MM.1S (cell line): ENCODE data around the gene OGT.
"Not testable (repeated sequence)": the region's sequence is repeated elsewhere in the genome, so short reads cannot be mapped to it uniquely, and the experiment has no call there.

Experiments used
- EZH2 ChIP-seq: fragments of 300-600 bp; sonication (generic); optimal IDR thresholded peaks from 2 replicates; pipeline ENCODE3; 2017; ENCODE audit warnings: low read depth, mild to moderate bottlenecking, antibody characterized with exemption, low read length, mixed read lengths
- EZH2phosphoT487 ChIP-seq: fragments of 300-600 bp; sonication (generic); IDR thresholded peaks from 2 replicates; pipeline ENCODE4 v1.6.1; 2018; ENCODE audit warnings: antibody characterized with exemption, low read length
- TF ChIP-seq, protein P1 (sequence below): fragments of 300-600 bp; sonication (generic); IDR thresholded peaks from 2 replicates; pipeline ENCODE4 v1.5.1; 2016; ENCODE audit warnings: antibody characterized with exemption, low read length, mixed read lengths

GRCh38 chrX:71502080-71502479 is 30.8 kb upstream of the OGT start:
- not testable (repeated sequence) for TF ChIP-seq EZH2, EZH2phosphoT487
- TF ChIP-seq, protein P1, sequence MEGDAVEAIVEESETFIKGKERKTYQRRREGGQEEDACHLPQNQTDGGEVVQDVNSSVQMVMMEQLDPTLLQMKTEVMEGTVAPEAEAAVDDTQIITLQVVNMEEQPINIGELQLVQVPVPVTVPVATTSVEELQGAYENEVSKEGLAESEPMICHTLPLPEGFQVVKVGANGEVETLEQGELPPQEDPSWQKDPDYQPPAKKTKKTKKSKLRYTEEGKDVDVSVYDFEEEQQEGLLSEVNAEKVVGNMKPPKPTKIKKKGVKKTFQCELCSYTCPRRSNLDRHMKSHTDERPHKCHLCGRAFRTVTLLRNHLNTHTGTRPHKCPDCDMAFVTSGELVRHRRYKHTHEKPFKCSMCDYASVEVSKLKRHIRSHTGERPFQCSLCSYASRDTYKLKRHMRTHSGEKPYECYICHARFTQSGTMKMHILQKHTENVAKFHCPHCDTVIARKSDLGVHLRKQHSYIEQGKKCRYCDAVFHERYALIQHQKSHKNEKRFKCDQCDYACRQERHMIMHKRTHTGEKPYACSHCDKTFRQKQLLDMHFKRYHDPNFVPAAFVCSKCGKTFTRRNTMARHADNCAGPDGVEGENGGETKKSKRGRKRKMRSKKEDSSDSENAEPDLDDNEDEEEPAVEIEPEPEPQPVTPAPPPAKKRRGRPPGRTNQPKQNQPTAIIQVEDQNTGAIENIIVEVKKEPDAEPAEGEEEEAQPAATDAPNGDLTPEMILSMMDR, result not testable (repeated sequence)
